GM12872 (cell line): Measurements from ENCODE around the gene CHRNA7.

Source experiments
- TF ChIP-seq, protein P1 (sequence below): IDR thresholded peaks from 3 replicates; pipeline ENCODE4 v1.5.1; 2011; ENCODE audit warnings: low read depth, mild to moderate bottlenecking, low read length, moderate library complexity; ENCODE audit not compliant: insufficient read depth

The CHRNA7 gene

DNA sequence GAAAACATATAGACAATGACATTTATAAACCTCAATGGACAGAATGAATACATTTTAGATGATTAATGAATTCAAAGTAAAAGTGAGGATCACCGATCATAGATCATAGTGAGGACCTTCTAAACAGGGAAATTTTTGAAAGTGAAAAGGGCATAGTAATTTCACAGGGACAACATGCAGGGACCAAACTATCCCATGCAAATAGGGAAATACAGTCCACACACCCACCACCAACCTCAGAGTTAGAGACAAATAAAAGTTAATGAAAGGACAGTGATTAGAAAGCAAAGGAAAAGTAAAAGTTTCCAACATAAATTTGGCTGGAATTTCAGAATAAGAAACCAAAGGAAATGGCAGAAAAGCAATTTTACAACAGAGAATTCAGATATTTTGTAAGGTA, 15.4 kb upstream of the CHRNA7 start:
- TF ChIP-seq, protein P1, sequence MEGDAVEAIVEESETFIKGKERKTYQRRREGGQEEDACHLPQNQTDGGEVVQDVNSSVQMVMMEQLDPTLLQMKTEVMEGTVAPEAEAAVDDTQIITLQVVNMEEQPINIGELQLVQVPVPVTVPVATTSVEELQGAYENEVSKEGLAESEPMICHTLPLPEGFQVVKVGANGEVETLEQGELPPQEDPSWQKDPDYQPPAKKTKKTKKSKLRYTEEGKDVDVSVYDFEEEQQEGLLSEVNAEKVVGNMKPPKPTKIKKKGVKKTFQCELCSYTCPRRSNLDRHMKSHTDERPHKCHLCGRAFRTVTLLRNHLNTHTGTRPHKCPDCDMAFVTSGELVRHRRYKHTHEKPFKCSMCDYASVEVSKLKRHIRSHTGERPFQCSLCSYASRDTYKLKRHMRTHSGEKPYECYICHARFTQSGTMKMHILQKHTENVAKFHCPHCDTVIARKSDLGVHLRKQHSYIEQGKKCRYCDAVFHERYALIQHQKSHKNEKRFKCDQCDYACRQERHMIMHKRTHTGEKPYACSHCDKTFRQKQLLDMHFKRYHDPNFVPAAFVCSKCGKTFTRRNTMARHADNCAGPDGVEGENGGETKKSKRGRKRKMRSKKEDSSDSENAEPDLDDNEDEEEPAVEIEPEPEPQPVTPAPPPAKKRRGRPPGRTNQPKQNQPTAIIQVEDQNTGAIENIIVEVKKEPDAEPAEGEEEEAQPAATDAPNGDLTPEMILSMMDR: no peak

DNA sequence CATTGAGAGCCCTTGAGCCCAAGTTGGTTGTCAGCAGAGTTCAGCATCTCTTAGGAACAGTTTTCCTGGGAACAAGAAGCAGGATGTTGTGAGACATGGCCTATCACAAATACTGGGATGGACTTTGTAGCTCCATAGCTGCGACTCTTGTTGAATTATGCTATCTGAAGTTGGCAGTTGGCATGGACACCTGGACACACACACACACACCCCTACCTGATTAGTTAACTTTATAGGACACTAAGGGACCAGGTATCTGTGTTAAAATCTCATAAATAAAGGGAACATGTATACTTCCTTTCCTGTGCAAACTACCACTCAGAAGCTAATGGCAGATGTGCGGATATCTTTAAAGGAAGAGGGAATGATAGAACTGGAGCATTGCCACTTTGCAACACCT, 10.2 kb upstream of the CHRNA7 start:
- TF ChIP-seq, protein P1: no peak

DNA sequence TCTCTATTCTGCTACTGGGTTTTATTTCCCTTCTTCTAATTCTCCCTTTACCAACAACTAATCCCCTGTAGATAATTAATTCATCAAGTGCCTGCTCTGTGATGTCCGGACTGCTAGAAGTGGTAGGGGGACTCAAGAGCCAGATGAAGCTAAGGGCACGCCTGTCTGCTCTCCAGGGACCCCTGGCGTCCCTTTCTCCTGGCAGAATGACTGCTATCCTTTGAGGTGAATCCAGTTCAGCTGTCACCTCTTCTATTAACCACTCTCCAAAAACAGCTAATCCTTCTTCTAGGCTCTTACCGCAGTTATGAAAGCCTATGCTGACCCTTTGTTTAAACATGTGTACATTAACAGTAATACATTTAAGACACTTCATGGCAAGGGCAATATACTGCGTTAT, 1.4 kb upstream of the CHRNA7 start:
- TF ChIP-seq, protein P1: no peak

DNA sequence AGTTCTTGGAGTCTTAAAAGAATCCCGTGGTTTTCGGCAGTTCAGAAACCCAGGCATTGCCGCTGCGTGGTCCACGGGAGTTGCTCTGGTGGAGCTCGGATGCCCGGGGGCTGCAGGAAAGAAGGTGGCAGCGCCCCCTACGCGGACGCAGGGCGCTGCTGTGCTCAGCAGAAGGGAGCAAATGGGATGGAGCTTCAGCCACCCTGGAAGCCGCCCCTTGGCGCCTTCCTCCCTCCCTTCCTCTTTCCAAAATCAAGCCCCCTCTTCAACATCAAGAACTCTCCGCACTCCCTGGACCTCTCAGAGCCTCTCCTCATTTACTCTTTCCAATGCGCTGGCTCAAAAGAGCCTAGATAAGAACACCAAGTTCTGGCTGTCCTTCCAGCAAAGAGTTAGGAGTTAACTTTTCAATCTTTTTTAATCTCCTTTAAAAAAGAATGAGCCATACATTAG, 880 bp upstream of the CHRNA7 start:
- TF ChIP-seq, protein P1: peak; percentile 11; the same call in 1 of the 3 replicates

DNA sequence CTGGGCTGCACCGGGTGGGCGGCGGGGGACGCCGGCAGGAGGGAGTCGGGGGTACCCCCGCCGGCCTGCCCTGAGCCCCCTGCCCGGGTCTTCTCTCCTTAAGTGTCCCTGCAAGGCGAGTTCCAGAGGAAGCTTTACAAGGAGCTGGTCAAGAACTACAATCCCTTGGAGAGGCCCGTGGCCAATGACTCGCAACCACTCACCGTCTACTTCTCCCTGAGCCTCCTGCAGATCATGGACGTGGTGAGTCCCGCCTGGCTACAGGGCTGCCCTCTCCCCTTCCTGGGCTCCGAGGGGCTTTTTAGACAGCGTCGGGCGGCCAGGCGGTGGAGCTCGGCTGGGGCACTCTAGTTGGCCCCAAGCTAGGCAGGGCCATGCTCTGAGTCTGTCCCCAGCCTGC, 480 bp downstream of the CHRNA7 start:
- TF ChIP-seq, protein P1: no peak

DNA sequence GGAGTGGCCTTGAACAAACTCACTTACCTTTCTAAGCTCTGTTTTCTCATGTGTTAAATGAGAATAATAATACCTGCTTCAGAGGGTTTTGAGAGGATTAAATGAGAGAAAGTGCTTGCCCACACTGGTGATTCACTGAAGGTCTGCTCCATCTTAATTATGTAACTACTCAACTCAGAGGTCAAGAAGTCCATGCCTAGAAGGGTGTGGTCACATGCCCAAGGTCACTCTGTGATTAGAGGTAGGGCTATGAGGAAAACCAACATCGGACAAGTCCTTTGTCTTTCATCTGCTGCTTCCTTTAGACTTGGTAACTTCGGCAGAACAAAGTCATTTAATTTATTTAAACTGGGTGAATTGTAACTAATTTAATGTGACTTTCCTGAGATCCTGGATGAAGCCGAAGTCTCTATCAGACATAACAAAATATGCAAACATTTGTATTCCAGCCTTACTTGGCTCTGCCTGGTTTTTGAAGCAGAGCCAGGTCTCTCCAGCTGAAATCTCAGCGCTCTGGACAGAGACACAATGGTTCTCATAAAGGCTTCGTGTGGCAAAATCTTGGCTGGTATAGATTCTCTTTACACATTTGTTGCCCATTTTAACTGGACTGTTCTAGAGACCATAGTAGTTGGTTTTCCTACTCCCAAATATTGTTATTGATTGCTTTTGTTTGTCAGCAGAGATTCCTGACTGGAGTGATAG, 3.0 kb downstream of the CHRNA7 start:
- TF ChIP-seq, protein P1: no peak

DNA sequence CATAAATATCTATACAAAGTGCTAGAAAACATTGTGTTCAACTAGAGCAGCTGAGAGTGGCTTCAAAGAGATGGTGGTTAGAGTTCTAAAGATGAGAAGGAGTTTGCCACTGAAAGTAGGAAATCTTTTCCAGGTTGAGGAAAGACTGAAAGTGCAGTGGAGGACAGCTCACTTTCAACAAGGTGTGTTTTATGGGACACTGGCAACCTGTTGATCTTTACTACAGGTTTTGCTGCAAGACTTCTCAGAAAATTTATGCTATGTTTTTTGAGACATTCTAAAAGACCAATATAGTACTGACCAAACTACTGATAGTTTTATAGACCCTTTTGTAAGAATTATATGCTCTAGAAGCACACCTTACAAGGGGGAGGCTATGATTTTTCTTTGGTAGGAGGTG, 3.8 kb downstream of the CHRNA7 start:
- TF ChIP-seq, protein P1: no peak

DNA sequence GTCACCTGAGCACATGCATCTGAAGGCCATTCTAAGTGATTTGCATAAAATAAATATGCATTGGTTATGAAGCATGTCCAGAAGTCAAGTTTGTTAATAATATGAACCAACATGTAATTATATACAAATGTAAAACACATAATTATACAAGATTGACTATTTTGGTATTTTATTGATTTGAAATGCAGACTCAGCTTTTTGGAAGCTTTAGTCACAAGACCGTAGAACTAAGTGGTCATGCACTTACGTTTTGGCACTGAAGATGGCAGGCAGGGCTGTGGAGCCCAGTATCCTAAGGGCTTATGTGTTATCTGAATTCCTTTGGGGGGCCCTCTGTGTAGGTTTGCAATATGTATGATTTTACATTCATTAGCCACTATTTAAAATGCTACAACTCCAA, 5.0 kb downstream of the CHRNA7 start:
- TF ChIP-seq, protein P1: no peak
